GM08714 (cell line): Measurements from ENCODE around the gene MYOG.

Source experiments
- H3K4me3 ChIP-seq: fragments of 200-500 bp; sonication (Bioruptor generic); 2 replicates; pipeline ENCODE4 v1.5.1; 2014; ENCODE audit warnings: mild to moderate bottlenecking, low read length, inconsistent platforms
- ZNF274 ChIP-seq: IDR thresholded peaks from 2 replicates; pipeline ENCODE4 v1.6.1; 2012; ENCODE audit warnings: mild to moderate bottlenecking, low read depth, low read length

MYOG gene

GRCh38 chr1:203103216-203103615 lies 17.4 kb upstream of the MYOG start:
- no peak overlapping the region for H3K4me3 ChIP-seq
- TF ChIP-seq ZNF274 = no peak

GRCh38 chr1:203101813-203102634 lies 16.2 kb upstream of the MYOG start:
- no peak overlapping the region for H3K4me3 ChIP-seq
- no peak for TF ChIP-seq ZNF274

- no peak overlapping the region for H3K4me3 ChIP-seq
- TF ChIP-seq ZNF274 = no peak
These were observed 14.7 kb upstream of the MYOG start for GRCh38 chr1:203100516-203100869.

- no peak for TF ChIP-seq ZNF274
- H3K4me3 ChIP-seq = no peak overlapping the region
These were observed 14.1 kb upstream of the MYOG start for GRCh38 chr1:203099805-203100515.

- H3K4me3 ChIP-seq = no peak overlapping the region
- TF ChIP-seq ZNF274 = no peak
These were observed 13.2 kb upstream of the MYOG start for GRCh38 chr1:203098914-203099520.

GRCh38 chr1:203098445-203098844 lies 12.6 kb upstream of the MYOG start:
- no peak for TF ChIP-seq ZNF274
- H3K4me3 ChIP-seq = no peak overlapping the region

GRCh38 chr1:203097001-203097400 lies 11.2 kb upstream of the MYOG start:
- no peak for TF ChIP-seq ZNF274
- H3K4me3 ChIP-seq = no peak overlapping the region

GRCh38 chr1:203096566-203096965 lies 10.8 kb upstream of the MYOG start:
- no peak for TF ChIP-seq ZNF274
- H3K4me3 ChIP-seq = no peak overlapping the region

GRCh38 chr1:203095061-203095690 lies 9.4 kb upstream of the MYOG start:
- TF ChIP-seq ZNF274 = no peak
- no peak overlapping the region for H3K4me3 ChIP-seq

GRCh38 chr1:203093754-203094410 lies 8.1 kb upstream of the MYOG start:
- TF ChIP-seq ZNF274 = no peak

GRCh38 chr1:203091761-203092330 lies 6.0 kb upstream of the MYOG start:
- no peak for TF ChIP-seq ZNF274
- H3K4me3 ChIP-seq = no peak overlapping the region

More at GRCh38 chr1:203093754-203094410, 8.1 kb upstream of the MYOG start:
- no peak overlapping the region for H3K4me3 ChIP-seq

GRCh38 chr1:203091199-203091477 lies 5.3 kb upstream of the MYOG start:
- TF ChIP-seq ZNF274 = no peak
- H3K4me3 ChIP-seq = no peak overlapping the region

- H3K4me3 ChIP-seq = no peak overlapping the region
- TF ChIP-seq ZNF274 = no peak
These were observed 4.8 kb upstream of the MYOG start for GRCh38 chr1:203090421-203091198.
